Parietal lobe (tissue), 1 donor: ENCODE data around the gene FOXG1. TPM values are rescaled to one million over a fixed set of nuclear protein-coding genes. Genes with fewer than 3 reads are reported as not detected.

Experiments used
- total RNA-seq: library from RNA; depleted of rRNA; stranded (reverse); fragments of >200 nt; gene quantifications from one replicate; pipeline ENCODE4 v1.2.3, GENCODE V29; 2014

Gene FOXG1
- 80.4 TPM for total RNA-seq

DNA sequence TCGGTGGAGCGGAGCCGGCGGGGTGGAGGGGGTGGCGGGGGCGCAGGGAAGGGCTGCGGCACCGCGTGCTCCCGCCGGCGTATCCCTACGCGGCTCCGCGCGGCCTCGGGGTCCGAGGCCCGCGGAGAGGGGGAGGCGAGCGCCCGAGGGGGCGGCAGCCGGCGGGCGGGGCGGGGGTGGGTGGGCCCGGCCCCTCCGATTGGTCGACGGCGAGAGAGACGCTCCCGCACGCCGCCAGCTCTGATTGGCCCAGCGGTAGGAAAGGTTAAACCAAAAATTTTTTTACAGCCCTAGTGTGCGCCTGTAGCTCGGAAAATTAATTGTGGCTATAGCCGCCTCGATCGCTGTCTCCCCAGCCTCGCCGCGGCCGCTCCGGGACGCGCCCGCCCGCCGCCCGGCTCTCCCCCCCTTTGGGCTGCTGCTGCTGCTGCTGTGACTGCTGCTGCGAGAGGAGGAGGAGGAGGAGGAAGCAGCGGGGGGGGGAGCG, at the start of gene FOXG1:
Gene FOXG1, plus strand, starts transcription at position 319 of the 487 bp plus-strand sequence. CDS start 493 bp downstream, outside the sequence.

